WTC11 (cell line): ENCODE data around the gene CCDC170. TPM values are rescaled to one million over a fixed set of nuclear protein-coding genes. Genes with fewer than 3 reads are reported as not detected.
"Not testable (repeated sequence)": the region's sequence is repeated elsewhere in the genome, so short reads cannot be mapped to it uniquely, and the experiment has no call there.

Experiments used
- ATAC-seq: fragments of 200-7000 bp; cut with Tn5 transposase; 2 replicates; pipeline ENCODE4 v1.10.0; 2021; ENCODE audit warnings: mild to moderate bottlenecking, moderate library complexity
- CTCF ChIA-PET: fragments of 300-600 bp; sonication (Branson Sonifier 250); formaldehyde crosslinking; loops from one replicate; lab custom pipeline; 2021; ENCODE audit warnings: antibody characterized with exemption; lab: Charles Lee
- POLR2A ChIA-PET: fragments of 350-600 bp; sonication (Branson Sonifier 250); formaldehyde crosslinking; loops from one replicate; lab custom pipeline; 2021; ENCODE audit warnings: antibody characterized with exemption; lab: Charles Lee
- DNase-seq: peaks from one replicate; pipeline ENCODE4 v3.0.0; 2021; ENCODE audit warnings: low spot score
- H3K27ac Mint-ChIP-seq: 2 replicates; pipeline ENCODE4 v1.8.0; 2021; ENCODE audit warnings: mixed read lengths
- H3K27me3 Mint-ChIP-seq: 2 replicates; pipeline ENCODE4 v1.8.0; 2021; ENCODE audit warnings: low read depth, mild to moderate bottlenecking, moderate library complexity, mixed read lengths
- H3K36me3 Mint-ChIP-seq: 2 replicates; pipeline ENCODE4 v1.8.0; 2021; ENCODE audit warnings: mixed read lengths
- H3K4me1 Mint-ChIP-seq: 2 replicates; pipeline ENCODE4 v1.8.0; 2022; ENCODE audit warnings: mixed read lengths
- H3K4me3 Mint-ChIP-seq: 2 replicates; pipeline ENCODE4 v1.8.0; 2021; ENCODE audit warnings: mild to moderate bottlenecking, moderate library complexity, mixed read lengths
- H3K9me3 Mint-ChIP-seq: 2 replicates; pipeline ENCODE4 v1.8.0; 2021; ENCODE audit warnings: mixed read lengths
- ATF1 ChIP-seq: sonication (generic); formaldehyde crosslinking; IDR thresholded peaks from 2 replicates; pipeline ENCODE4 v1.8.1; 2023; ENCODE audit warnings: mild to moderate bottlenecking, moderate library complexity, missing genetic modification reagents
- E2F4 ChIP-seq: sonication (generic); formaldehyde crosslinking; IDR thresholded peaks from 2 replicates; pipeline ENCODE4 v1.8.1; 2022; ENCODE audit warnings: low read depth, mild to moderate bottlenecking, moderate library complexity, missing genetic modification reagents, borderline replicate concordance
- ERG ChIP-seq: fragments of 250-450 bp; sonication (Bioruptor Pico); IDR thresholded peaks from 2 replicates; pipeline ENCODE4 v1.8.0; 2021; ENCODE audit warnings: mild to moderate bottlenecking
- KAT7 ChIP-seq: sonication (generic); formaldehyde crosslinking; IDR thresholded peaks from 2 replicates; pipeline ENCODE4 v1.8.1; 2023; ENCODE audit warnings: missing genetic modification reagents, mild to moderate bottlenecking, borderline replicate concordance
- NR1H2 ChIP-seq: sonication (generic); formaldehyde crosslinking; IDR thresholded peaks from 2 replicates; pipeline ENCODE4 v1.9.0; 2021; ENCODE audit warnings: mild to moderate bottlenecking, moderate library complexity, missing genetic modification reagents
- PREB ChIP-seq: sonication (generic); formaldehyde crosslinking; IDR thresholded peaks from 2 replicates; pipeline ENCODE4 v1.8.1; 2022; ENCODE audit warnings: mild to moderate bottlenecking, missing genetic modification reagents, moderate library complexity, borderline replicate concordance
- TEAD4 ChIP-seq: sonication (generic); formaldehyde crosslinking; IDR thresholded peaks from 2 replicates; pipeline ENCODE4 v1.8.0; 2022; ENCODE audit warnings: mild to moderate bottlenecking, missing genetic modification reagents
- total RNA-seq: library from RNA; stranded (reverse); gene quantifications from 3 replicates; pipeline ENCODE4 v1.2.3, GENCODE V29; 2021
- TF ChIP-seq, protein P1 (sequence below): sonication (generic); formaldehyde crosslinking; IDR thresholded peaks from 2 replicates; pipeline ENCODE4 v1.8.0; 2022; ENCODE audit warnings: mild to moderate bottlenecking, missing genetic modification reagents
- TF ChIP-seq, protein P2 (sequence below): fragments of 250-450 bp; sonication (Bioruptor Pico); IDR thresholded peaks from 2 replicates; pipeline ENCODE4 v1.9.0; 2021; ENCODE audit warnings: mild to moderate bottlenecking, borderline replicate concordance
- TF ChIP-seq, protein P3 (sequence below): sonication (generic); formaldehyde crosslinking; conservative IDR thresholded peaks from 2 replicates; pipeline ENCODE4 v1.8.1; 2023; ENCODE audit warnings: mild to moderate bottlenecking, low read depth, missing genetic modification reagents, moderate library complexity
- TF ChIP-seq, protein P4 (sequence below): sonication (generic); formaldehyde crosslinking; IDR thresholded peaks from 2 replicates; pipeline ENCODE4 v1.8.1; 2023; ENCODE audit warnings: mild to moderate bottlenecking, missing genetic modification reagents, moderate library complexity
- TF ChIP-seq, protein P5 (sequence below): sonication (generic); formaldehyde crosslinking; IDR thresholded peaks from 2 replicates; pipeline ENCODE4 v1.8.1; 2023; ENCODE audit warnings: mild to moderate bottlenecking, missing genetic modification reagents, borderline replicate concordance

CCDC170 gene
- total RNA-seq, 1 experiment from 2014 or later = 0.26 TPM

GRCh38 chr6:151514000-151514730 lies 20.3 kb downstream of the CCDC170 start (continued):
- TF ChIP-seq, protein P1, sequence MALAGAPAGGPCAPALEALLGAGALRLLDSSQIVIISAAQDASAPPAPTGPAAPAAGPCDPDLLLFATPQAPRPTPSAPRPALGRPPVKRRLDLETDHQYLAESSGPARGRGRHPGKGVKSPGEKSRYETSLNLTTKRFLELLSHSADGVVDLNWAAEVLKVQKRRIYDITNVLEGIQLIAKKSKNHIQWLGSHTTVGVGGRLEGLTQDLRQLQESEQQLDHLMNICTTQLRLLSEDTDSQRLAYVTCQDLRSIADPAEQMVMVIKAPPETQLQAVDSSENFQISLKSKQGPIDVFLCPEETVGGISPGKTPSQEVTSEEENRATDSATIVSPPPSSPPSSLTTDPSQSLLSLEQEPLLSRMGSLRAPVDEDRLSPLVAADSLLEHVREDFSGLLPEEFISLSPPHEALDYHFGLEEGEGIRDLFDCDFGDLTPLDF (CRISPR knock-in tag) = no peak
- TF ChIP-seq, protein P2, sequence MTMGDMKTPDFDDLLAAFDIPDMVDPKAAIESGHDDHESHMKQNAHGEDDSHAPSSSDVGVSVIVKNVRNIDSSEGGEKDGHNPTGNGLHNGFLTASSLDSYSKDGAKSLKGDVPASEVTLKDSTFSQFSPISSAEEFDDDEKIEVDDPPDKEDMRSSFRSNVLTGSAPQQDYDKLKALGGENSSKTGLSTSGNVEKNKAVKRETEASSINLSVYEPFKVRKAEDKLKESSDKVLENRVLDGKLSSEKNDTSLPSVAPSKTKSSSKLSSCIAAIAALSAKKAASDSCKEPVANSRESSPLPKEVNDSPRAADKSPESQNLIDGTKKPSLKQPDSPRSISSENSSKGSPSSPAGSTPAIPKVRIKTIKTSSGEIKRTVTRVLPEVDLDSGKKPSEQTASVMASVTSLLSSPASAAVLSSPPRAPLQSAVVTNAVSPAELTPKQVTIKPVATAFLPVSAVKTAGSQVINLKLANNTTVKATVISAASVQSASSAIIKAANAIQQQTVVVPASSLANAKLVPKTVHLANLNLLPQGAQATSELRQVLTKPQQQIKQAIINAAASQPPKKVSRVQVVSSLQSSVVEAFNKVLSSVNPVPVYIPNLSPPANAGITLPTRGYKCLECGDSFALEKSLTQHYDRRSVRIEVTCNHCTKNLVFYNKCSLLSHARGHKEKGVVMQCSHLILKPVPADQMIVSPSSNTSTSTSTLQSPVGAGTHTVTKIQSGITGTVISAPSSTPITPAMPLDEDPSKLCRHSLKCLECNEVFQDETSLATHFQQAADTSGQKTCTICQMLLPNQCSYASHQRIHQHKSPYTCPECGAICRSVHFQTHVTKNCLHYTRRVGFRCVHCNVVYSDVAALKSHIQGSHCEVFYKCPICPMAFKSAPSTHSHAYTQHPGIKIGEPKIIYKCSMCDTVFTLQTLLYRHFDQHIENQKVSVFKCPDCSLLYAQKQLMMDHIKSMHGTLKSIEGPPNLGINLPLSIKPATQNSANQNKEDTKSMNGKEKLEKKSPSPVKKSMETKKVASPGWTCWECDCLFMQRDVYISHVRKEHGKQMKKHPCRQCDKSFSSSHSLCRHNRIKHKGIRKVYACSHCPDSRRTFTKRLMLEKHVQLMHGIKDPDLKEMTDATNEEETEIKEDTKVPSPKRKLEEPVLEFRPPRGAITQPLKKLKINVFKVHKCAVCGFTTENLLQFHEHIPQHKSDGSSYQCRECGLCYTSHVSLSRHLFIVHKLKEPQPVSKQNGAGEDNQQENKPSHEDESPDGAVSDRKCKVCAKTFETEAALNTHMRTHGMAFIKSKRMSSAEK (CRISPR knock-in tag) = no peak
- TF ChIP-seq TEAD4 (CRISPR knock-in tag) = no peak
- no peak for TF ChIP-seq ATF1 (CRISPR knock-in tag)
- TF ChIP-seq, protein P3, sequence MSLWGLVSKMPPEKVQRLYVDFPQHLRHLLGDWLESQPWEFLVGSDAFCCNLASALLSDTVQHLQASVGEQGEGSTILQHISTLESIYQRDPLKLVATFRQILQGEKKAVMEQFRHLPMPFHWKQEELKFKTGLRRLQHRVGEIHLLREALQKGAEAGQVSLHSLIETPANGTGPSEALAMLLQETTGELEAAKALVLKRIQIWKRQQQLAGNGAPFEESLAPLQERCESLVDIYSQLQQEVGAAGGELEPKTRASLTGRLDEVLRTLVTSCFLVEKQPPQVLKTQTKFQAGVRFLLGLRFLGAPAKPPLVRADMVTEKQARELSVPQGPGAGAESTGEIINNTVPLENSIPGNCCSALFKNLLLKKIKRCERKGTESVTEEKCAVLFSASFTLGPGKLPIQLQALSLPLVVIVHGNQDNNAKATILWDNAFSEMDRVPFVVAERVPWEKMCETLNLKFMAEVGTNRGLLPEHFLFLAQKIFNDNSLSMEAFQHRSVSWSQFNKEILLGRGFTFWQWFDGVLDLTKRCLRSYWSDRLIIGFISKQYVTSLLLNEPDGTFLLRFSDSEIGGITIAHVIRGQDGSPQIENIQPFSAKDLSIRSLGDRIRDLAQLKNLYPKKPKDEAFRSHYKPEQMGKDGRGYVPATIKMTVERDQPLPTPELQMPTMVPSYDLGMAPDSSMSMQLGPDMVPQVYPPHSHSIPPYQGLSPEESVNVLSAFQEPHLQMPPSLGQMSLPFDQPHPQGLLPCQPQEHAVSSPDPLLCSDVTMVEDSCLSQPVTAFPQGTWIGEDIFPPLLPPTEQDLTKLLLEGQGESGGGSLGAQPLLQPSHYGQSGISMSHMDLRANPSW (CRISPR knock-in tag) = no peak
- TF ChIP-seq PREB = no peak

- H3K27me3 Mint-ChIP-seq, ATAC-seq, H3K4me3 Mint-ChIP-seq, DNase-seq, CTCF ChIA-PET, POLR2A ChIA-PET, H3K4me1 Mint-ChIP-seq, H3K27ac Mint-ChIP-seq: not testable (repeated sequence)
- Mint-ChIP-seq H3K9me3 (peaks cover 74% of the 10 kb centered on the region), H3K36me3 (peaks cover 65% of the 10 kb centered on the region)
Observed at GRCh38 chr6:151518992-151519391, 25.2 kb downstream of the CCDC170 start.

GRCh38 chr6:151523034-151523433 lies 29.2 kb downstream of the CCDC170 start:
- no peak overlapping the region for H3K4me3 Mint-ChIP-seq
- H3K9me3 Mint-ChIP-seq = peaks cover 67% of the 10 kb centered on the region
- ChIA-PET CTCF (interaction anchor here (0.5 kb wide), 1 partner anchor 119 kb away, joined by 3 read pairs; no protein-coding TSS in a partner anchor), POLR2A (no interaction called here)
- H3K27me3 Mint-ChIP-seq = no peaks in the 10 kb centered on the region; the same call in 1 of the 2 replicates
- DNase-seq (no peak), ATAC-seq (no peak)
- H3K4me1 Mint-ChIP-seq = peaks cover 2% of the 10 kb centered on the region; the same call in 1 of the 2 replicates
- H3K36me3 Mint-ChIP-seq = peaks cover 64% of the 10 kb centered on the region
- no peak overlapping the region for H3K27ac Mint-ChIP-seq
- TF ChIP-seq E2F4 (CRISPR knock-in tag) (no peak), ERG (CRISPR knock-in tag) (no peak), TEAD4 (CRISPR knock-in tag) (no peak), NR1H2 (CRISPR knock-in tag) (no peak), KAT7 (CRISPR knock-in tag) (no peak)
- TF ChIP-seq, protein P4, sequence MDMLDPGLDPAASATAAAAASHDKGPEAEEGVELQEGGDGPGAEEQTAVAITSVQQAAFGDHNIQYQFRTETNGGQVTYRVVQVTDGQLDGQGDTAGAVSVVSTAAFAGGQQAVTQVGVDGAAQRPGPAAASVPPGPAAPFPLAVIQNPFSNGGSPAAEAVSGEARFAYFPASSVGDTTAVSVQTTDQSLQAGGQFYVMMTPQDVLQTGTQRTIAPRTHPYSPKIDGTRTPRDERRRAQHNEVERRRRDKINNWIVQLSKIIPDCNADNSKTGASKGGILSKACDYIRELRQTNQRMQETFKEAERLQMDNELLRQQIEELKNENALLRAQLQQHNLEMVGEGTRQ (CRISPR knock-in tag) = no peak
- TF ChIP-seq, protein P5, sequence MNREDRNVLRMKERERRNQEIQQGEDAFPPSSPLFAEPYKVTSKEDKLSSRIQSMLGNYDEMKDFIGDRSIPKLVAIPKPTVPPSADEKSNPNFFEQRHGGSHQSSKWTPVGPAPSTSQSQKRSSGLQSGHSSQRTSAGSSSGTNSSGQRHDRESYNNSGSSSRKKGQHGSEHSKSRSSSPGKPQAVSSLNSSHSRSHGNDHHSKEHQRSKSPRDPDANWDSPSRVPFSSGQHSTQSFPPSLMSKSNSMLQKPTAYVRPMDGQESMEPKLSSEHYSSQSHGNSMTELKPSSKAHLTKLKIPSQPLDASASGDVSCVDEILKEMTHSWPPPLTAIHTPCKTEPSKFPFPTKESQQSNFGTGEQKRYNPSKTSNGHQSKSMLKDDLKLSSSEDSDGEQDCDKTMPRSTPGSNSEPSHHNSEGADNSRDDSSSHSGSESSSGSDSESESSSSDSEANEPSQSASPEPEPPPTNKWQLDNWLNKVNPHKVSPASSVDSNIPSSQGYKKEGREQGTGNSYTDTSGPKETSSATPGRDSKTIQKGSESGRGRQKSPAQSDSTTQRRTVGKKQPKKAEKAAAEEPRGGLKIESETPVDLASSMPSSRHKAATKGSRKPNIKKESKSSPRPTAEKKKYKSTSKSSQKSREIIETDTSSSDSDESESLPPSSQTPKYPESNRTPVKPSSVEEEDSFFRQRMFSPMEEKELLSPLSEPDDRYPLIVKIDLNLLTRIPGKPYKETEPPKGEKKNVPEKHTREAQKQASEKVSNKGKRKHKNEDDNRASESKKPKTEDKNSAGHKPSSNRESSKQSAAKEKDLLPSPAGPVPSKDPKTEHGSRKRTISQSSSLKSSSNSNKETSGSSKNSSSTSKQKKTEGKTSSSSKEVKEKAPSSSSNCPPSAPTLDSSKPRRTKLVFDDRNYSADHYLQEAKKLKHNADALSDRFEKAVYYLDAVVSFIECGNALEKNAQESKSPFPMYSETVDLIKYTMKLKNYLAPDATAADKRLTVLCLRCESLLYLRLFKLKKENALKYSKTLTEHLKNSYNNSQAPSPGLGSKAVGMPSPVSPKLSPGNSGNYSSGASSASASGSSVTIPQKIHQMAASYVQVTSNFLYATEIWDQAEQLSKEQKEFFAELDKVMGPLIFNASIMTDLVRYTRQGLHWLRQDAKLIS = no peak
